Activated CD8-positive, alpha-beta memory T cell treated with anti-CD3 and anti-CD28 coated beads for 36 hours (primary cell): ENCODE results near the gene SOX11. TPM values are rescaled to one million over a fixed set of nuclear protein-coding genes. Genes with fewer than 3 reads are reported as not detected.

Source experiments
- CTCF ChIA-PET: fragments of 350-600 bp; sonication (Branson Sonifier 250); formaldehyde crosslinking; loops from one replicate; lab custom pipeline; 2021; ENCODE audit warnings: antibody characterized with exemption; lab: Charles Lee
- POLR2A ChIA-PET: fragments of 350-600 bp; sonication (Branson Sonifier 250); formaldehyde crosslinking; loops from one replicate; lab custom pipeline; 2021; ENCODE audit warnings: antibody characterized with exemption; lab: Charles Lee
- total RNA-seq, 2 experiments: library from RNA; stranded (reverse); gene quantifications; one replicate each; pipeline ENCODE4 v1.2.3, GENCODE V29; 2021

Gene SOX11
- total RNA-seq, 2 experiments from 2014 or later = not detected

- ChIA-PET POLR2A (no interaction called here), CTCF (no interaction called here)
These were observed 27.6 kb downstream of the SOX11 start for GRCh38 chr2:5719629-5720334.

GRCh38 chr2:5720426-5720825 lies 28.2 kb downstream of the SOX11 start:
- ChIA-PET CTCF (no interaction called here), POLR2A (no interaction called here)

GRCh38 chr2:5722236-5722635 lies 30.1 kb downstream of the SOX11 start:
- ChIA-PET POLR2A (no interaction called here), CTCF (no interaction called here)

GRCh38 chr2:5723791-5724735 lies 31.9 kb downstream of the SOX11 start:
- POLR2A ChIA-PET = no interaction called here
- CTCF ChIA-PET = no interaction called here

GRCh38 chr2:5725072-5725471 lies 32.9 kb downstream of the SOX11 start:
- POLR2A ChIA-PET = no interaction called here
- CTCF ChIA-PET = no interaction called here

- CTCF ChIA-PET = no interaction called here
- POLR2A ChIA-PET = no interaction called here
These were observed 33.7 kb downstream of the SOX11 start for GRCh38 chr2:5725794-5726463.

- ChIA-PET POLR2A (no interaction called here), CTCF (no interaction called here)
These were observed 35.1 kb downstream of the SOX11 start for GRCh38 chr2:5727235-5727634.

GRCh38 chr2:5729416-5729815 lies 37.2 kb downstream of the SOX11 start:
- ChIA-PET CTCF (no interaction called here), POLR2A (no interaction called here)

- ChIA-PET POLR2A (no interaction called here), CTCF (no interaction called here)
These were observed 38.2 kb downstream of the SOX11 start for GRCh38 chr2:5730386-5730785.

- ChIA-PET POLR2A (no interaction called here), CTCF (no interaction called here)
These were observed 42.8 kb downstream of the SOX11 start for GRCh38 chr2:5734859-5735520.

- POLR2A ChIA-PET = no interaction called here
- CTCF ChIA-PET = no interaction called here
These were observed 43.3 kb downstream of the SOX11 start for GRCh38 chr2:5735521-5735861.

GRCh38 chr2:5736050-5736449 lies 43.9 kb downstream of the SOX11 start:
- ChIA-PET CTCF (no interaction called here), POLR2A (no interaction called here)

GRCh38 chr2:5736886-5737285 lies 44.7 kb downstream of the SOX11 start:
- POLR2A ChIA-PET = no interaction called here
- CTCF ChIA-PET = no interaction called here

- CTCF ChIA-PET = no interaction called here
- POLR2A ChIA-PET = no interaction called here
These were observed 47.9 kb downstream of the SOX11 start for GRCh38 chr2:5740053-5740452.

- ChIA-PET POLR2A (no interaction called here), CTCF (interaction anchor here (0.6 kb wide), 1 partner anchor 262 kb away, joined by 3 read pairs; no protein-coding TSS in a partner anchor)
These were observed 48.6 kb downstream of the SOX11 start for GRCh38 chr2:5740817-5741216.

- ChIA-PET CTCF (interaction anchor here (0.6 kb wide), 1 partner anchor 261 kb away, joined by 3 read pairs; no protein-coding TSS in a partner anchor), POLR2A (no interaction called here)
These were observed 49.1 kb downstream of the SOX11 start for GRCh38 chr2:5741242-5741641.

- CTCF ChIA-PET = no interaction called here
These were observed 49.9 kb downstream of the SOX11 start for GRCh38 chr2:5742126-5742525.

GRCh38 chr2:5748391-5748790 lies 56.2 kb downstream of the SOX11 start:
- POLR2A ChIA-PET = no interaction called here
- CTCF ChIA-PET = no interaction called here

More at GRCh38 chr2:5742126-5742525, 49.9 kb downstream of the SOX11 start:
- POLR2A ChIA-PET = no interaction called here

- CTCF ChIA-PET = no interaction called here
- POLR2A ChIA-PET = no interaction called here
These were observed 56.8 kb downstream of the SOX11 start for GRCh38 chr2:5748946-5749345.

GRCh38 chr2:5749347-5749746 lies 57.2 kb downstream of the SOX11 start:
- CTCF ChIA-PET = no interaction called here
- POLR2A ChIA-PET = no interaction called here
